ENCODE data around the gene IMMT.
A peak's percentile ranks its signal among the peaks of the same experiment; 100 is the strongest.

The IMMT gene

DNA sequence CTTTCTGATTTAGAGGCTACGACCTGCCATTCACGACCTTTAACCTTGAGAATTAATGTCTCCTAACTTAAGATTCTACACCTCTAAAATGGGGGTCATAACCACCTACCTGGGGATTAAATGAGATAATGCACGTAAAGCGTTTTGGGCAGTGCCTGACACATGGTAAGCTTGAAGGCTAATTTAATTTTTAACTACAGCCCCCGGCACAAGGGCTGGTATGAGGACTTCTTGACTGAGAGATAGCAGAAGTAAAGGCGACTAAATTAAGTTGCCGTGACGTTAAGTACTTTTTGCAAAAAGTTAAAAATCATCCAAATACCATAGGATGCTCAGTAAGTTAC, 4.5 kb upstream of the IMMT start:
- Histone ChIP-seq H3K36me3 (no peaks in the 10 kb centered on the region; the same call in 1 of the 2 replicates), H3K27me3 (no peaks in the 10 kb centered on the region), H3K4me1 (no peaks in the 10 kb centered on the region), H3K9me3 (no peaks in the 10 kb centered on the region), H3K4me3 (ENCODE audit: low read depth, low read length) (peak overlapping the region; percentile 85)
- no peak for TF ChIP-seq CTCF (IDR thresholded peaks at IDR 0.05; ENCODE audit: low read depth, low read length)
- DNase-seq, result no peak

DNA sequence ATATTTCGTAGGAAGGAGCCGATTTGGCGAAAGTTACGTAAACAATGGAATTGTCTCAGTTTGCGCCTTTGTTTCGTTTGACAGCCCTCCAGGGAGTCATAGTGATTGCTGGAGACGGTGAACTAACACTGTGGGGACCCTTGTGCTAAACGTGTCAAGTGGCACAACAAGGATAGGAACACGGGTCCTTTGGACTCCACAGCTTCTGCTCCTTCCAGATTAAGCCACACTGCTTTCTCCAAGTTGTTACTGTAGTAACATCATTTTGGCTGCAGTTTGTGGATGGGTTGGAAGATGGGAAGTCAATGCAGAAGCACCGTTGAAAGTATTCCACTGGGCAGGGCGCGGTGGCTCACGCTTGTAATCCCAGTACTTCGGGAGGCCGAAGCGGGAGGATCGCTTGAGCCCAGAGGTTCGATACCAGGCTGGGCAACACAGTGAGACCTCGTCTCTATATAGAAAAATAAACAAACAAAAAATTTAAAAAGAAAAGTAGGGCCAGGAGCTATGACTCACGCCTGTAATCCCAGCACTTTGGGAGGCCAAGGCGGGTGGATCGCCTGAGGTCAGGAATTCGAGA, 636 bp upstream of the IMMT start:
- TF ChIP-seq CTCF (IDR thresholded peaks at IDR 0.05; ENCODE audit: low read depth, low read length), result no peak
- Histone ChIP-seq H3K4me1 (no peaks in the 10 kb centered on the region), H3K27me3 (no peaks in the 10 kb centered on the region), H3K4me3 (ENCODE audit: low read depth, low read length) (peak overlapping the region; percentile 83), H3K9me3 (no peaks in the 10 kb centered on the region), H3K36me3 (no peaks in the 10 kb centered on the region; the same call in 1 of the 2 replicates)
- no peak for DNase-seq

DNA sequence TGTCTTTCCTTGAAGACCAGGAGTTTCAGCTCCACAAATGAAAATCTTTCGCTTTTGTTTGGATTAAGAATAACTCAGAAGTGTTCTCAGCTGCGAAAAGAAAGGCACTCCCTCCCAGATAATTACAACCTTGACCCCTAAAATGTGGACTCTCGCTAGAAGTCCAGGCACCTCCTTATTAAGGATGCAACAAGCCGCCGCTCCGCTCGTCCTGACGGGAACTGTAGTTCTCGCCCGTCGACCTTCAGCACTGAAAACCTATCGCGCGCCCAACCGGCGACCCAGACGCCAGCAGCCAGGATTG, 559 bp downstream of the IMMT start:
- Histone ChIP-seq H3K9me3 (no peaks in the 10 kb centered on the region), H3K4me3 (ENCODE audit: low read depth, low read length) (peak overlapping the region; percentile 83), H3K4me1 (no peaks in the 10 kb centered on the region), H3K36me3 (peaks cover 8% of the 10 kb centered on the region), H3K27me3 (no peaks in the 10 kb centered on the region)
- TF ChIP-seq CTCF (IDR thresholded peaks at IDR 0.05; ENCODE audit: low read depth, low read length), result no peak
- DNase-seq, result no peak

DNA sequence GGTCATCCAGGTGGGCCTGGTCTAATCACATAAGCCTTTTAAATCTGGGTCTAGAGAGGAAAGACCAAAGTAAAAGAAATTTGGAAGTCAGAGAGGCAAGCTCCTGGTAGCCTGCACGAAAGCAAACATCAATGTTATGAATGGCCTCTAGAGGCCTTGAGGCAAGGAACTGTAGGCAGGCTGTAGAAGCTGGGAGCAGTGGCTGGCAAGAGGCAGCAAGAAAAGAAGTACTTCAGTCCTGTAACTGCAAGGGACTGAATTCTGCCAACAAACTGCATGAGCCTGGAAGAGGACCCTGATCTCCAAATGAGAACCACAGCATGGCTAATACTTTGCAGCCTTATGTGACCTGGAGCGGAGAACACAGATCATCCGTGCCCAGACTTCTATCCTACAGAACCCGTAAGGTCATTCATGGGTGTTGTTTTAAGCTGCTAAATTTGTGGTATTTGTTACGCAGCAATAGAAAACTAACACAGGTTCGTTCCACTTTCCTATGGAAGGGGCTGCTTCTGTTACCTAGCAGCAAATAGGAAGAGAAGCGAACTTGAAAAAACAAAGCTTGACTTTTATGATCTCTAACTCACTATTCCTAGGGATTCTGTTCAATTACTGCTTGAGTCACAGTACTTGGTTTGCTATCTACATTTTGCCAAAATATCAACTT, 1.2 kb downstream of the IMMT start:
- TF ChIP-seq CTCF (IDR thresholded peaks at IDR 0.05; ENCODE audit: low read depth, low read length), result no peak
- Histone ChIP-seq H3K27me3 (no peaks in the 10 kb centered on the region), H3K36me3 (peaks cover 8% of the 10 kb centered on the region), H3K9me3 (no peaks in the 10 kb centered on the region), H3K4me3 (ENCODE audit: low read depth, low read length) (peak overlapping the region; percentile 83), H3K4me1 (no peaks in the 10 kb centered on the region)
- no peak for DNase-seq

GRCh38 chr2:86189782-86190416, 5.4 kb downstream of the IMMT start:
- no peak for TF ChIP-seq CTCF (IDR thresholded peaks at IDR 0.05; ENCODE audit: low read depth, low read length)
- Histone ChIP-seq H3K4me1 (no peaks in the 10 kb centered on the region; the same call in 1 of the 2 replicates), H3K27me3 (no peaks in the 10 kb centered on the region), H3K9me3 (no peaks in the 10 kb centered on the region), H3K4me3 (ENCODE audit: low read depth, low read length) (no peak overlapping the region), H3K36me3 (peaks cover 8% of the 10 kb centered on the region; the same call in 1 of the 2 replicates)
- DNase-seq, result no peak

- no peak for DNase-seq
- TF ChIP-seq CTCF (IDR thresholded peaks at IDR 0.05; ENCODE audit: low read depth, low read length), result no peak
- Histone ChIP-seq H3K4me1 (no peaks in the 10 kb centered on the region; the same call in 1 of the 2 replicates), H3K27me3 (no peaks in the 10 kb centered on the region), H3K9me3 (no peaks in the 10 kb centered on the region), H3K4me3 (ENCODE audit: low read depth, low read length) (no peak overlapping the region), H3K36me3 (peaks cover 8% of the 10 kb centered on the region; the same call in 1 of the 2 replicates)
These were observed 8.8 kb downstream of the IMMT start for GRCh38 chr2:86186431-86186830.

Measured in BE2C (cell line).